A549 (cell line): Measurements from ENCODE around the gene IDE.

Source experiments
- BHLHE40 ChIP-seq: IDR thresholded peaks from 2 replicates; pipeline ENCODE4 v1.6.1; 2012; ENCODE audit warnings: low read depth, low read length, inconsistent platforms
- CHD4 ChIP-seq: fragments of 200-600 bp; sonication (generic); IDR thresholded peaks from 2 replicates; pipeline ENCODE4 v1.6.1; 2016; ENCODE audit warnings: antibody characterized with exemption, mild to moderate bottlenecking, borderline replicate concordance
- CTCF ChIP-seq: fragments of >200 bp; sonication (Bioruptor Twin); formaldehyde crosslinking; IDR thresholded peaks from 3 replicates; pipeline ENCODE4 v1.5.1; 2016
- ELK1 ChIP-seq: fragments of 150-350 bp; IDR thresholded peaks from 2 replicates; pipeline ENCODE4 v1.6.1; 2014; ENCODE audit warnings: low read depth, mild to moderate bottlenecking, low read length
- MAX ChIP-seq: IDR thresholded peaks from 2 replicates; pipeline ENCODE4 v1.6.1; 2012
- PBX3 ChIP-seq: IDR thresholded peaks from 2 replicates; pipeline ENCODE4 v1.6.1; 2012
- POLR2A ChIP-seq: IDR thresholded peaks from 2 replicates; pipeline ENCODE4 v1.6.1; 2012; ENCODE audit warnings: mild to moderate bottlenecking, low read length
- RCOR1 ChIP-seq: fragments of 150-350 bp; IDR thresholded peaks from 2 replicates; pipeline ENCODE4 v1.6.1; 2014; ENCODE audit warnings: antibody characterized with exemption, low read length, low read depth
- RFX5 ChIP-seq: fragments of 450-650 bp; IDR thresholded peaks from 2 replicates; pipeline ENCODE4 v1.7.1; 2014; ENCODE audit warnings: antibody characterized with exemption, mild to moderate bottlenecking, moderate library complexity
- SMC3 ChIP-seq: fragments of >200 bp; sonication (Bioruptor Twin); formaldehyde crosslinking; IDR thresholded peaks from 3 replicates; pipeline ENCODE4 v1.6.1; 2018; ENCODE audit warnings: inconsistent platforms

GRCh38 chr10:92590623-92591549, 17.0 kb upstream of the IDE start:
- TF ChIP-seq CTCF (peak; percentile 63), PBX3 (no peak), RFX5 (no peak), CHD4 (no peak), RCOR1 (no peak), BHLHE40 (no peak), POLR2A (no peak), MAX (no peak), SMC3 (peak; percentile 64), ELK1 (no peak)
